H9 (cell line): Measurements from ENCODE around the gene MYO1D. TPM values are rescaled to one million over a fixed set of nuclear protein-coding genes. Genes with fewer than 3 reads are reported as not detected.
A peak's percentile ranks its signal among the peaks of the same experiment; 100 is the strongest.

ENCODE experiments used
- DNase-seq: peaks from one replicate; pipeline ENCODE4 v3.0.0-alpha.2; 2017
- H2AFZ ChIP-seq: one replicate; pipeline ENCODE4 v1.6.1; 2013; ENCODE audit warnings: mild to moderate bottlenecking, low read length, control low read depth, moderate library complexity
- H2AK5ac ChIP-seq: 2 replicates; pipeline ENCODE4 v1.6.1; 2013; ENCODE audit warnings: low read length, control low read depth, mixed read lengths; ENCODE audit not compliant: insufficient read length
- H2BK120ac ChIP-seq: one replicate; pipeline ENCODE4 v1.6.1; 2013; ENCODE audit warnings: low read depth, mild to moderate bottlenecking, low read length, control low read depth, inconsistent platforms; ENCODE audit not compliant: poor library complexity, severe bottlenecking
- H2BK12ac ChIP-seq: 2 replicates; pipeline ENCODE4 v1.6.1; 2013; ENCODE audit warnings: low read length, control low read depth, mixed read lengths, low read depth; ENCODE audit not compliant: insufficient read length
- H2BK15ac ChIP-seq: 2 replicates; pipeline ENCODE4 v1.6.1; 2013; ENCODE audit warnings: low read depth, low read length, control low read depth
- H2BK20ac ChIP-seq: one replicate; pipeline ENCODE4 v1.6.1; 2013; ENCODE audit warnings: low read depth, mild to moderate bottlenecking, low read length, control low read depth, inconsistent platforms; ENCODE audit not compliant: poor library complexity, severe bottlenecking
- H2BK5ac ChIP-seq: 2 replicates; pipeline ENCODE4 v1.6.1; 2013; ENCODE audit warnings: low read length, control low read depth, mixed read lengths; ENCODE audit not compliant: insufficient read length
- H3K14ac ChIP-seq: 2 replicates; pipeline ENCODE4 v1.6.1; 2013; ENCODE audit warnings: low read length, control low read depth; ENCODE audit not compliant: insufficient read depth
- H3K18ac ChIP-seq: 2 replicates; pipeline ENCODE4 v1.6.1; 2013; ENCODE audit warnings: low read depth, mild to moderate bottlenecking, mixed read lengths, low read length, control low read depth; ENCODE audit not compliant: insufficient read length
- H3K23ac ChIP-seq: 2 replicates; pipeline ENCODE4 v1.6.1; 2013; ENCODE audit warnings: low read length, control low read depth, mixed read lengths, low read depth; ENCODE audit not compliant: insufficient read length
- H3K23me2 ChIP-seq: 2 replicates; pipeline ENCODE4 v1.6.1; 2013; ENCODE audit warnings: low read depth, mild to moderate bottlenecking, mixed read lengths, low read length, control low read depth; ENCODE audit not compliant: insufficient read length, poor library complexity, severe bottlenecking
- H3K27ac ChIP-seq: 2 replicates; pipeline ENCODE4 v1.5.1; 2013; ENCODE audit warnings: low read length, control low read depth, mixed read lengths, low read depth; ENCODE audit not compliant: insufficient read length
- H3K27me3 ChIP-seq: 2 replicates; pipeline ENCODE4 v1.6.1; 2013; ENCODE audit warnings: low read length, control low read depth, inconsistent platforms; ENCODE audit not compliant: insufficient read depth
- H3K4ac ChIP-seq: 2 replicates; pipeline ENCODE4 v1.6.1; 2013; ENCODE audit warnings: low read depth, mild to moderate bottlenecking, control low read depth, inconsistent platforms, low read length, moderate library complexity
- H3K4me1 ChIP-seq: 2 replicates; pipeline ENCODE4 v1.6.1; 2013; ENCODE audit warnings: low read length, control low read depth, inconsistent platforms; ENCODE audit not compliant: insufficient read depth
- H3K4me2 ChIP-seq: 2 replicates; pipeline ENCODE4 v1.6.1; 2013; ENCODE audit warnings: low read length, control low read depth, mixed read lengths; ENCODE audit not compliant: insufficient read length, insufficient read depth
- H3K56ac ChIP-seq: 2 replicates; pipeline ENCODE4 v1.6.1; 2013; ENCODE audit warnings: low read depth, mild to moderate bottlenecking, mixed read lengths, low read length, control low read depth; ENCODE audit not compliant: insufficient read length
- H3K79me1 ChIP-seq: 2 replicates; pipeline ENCODE4 v1.6.1; 2013; ENCODE audit warnings: low read depth, mild to moderate bottlenecking, moderate library complexity, low read length, control low read depth, inconsistent platforms; ENCODE audit not compliant: insufficient read depth, poor library complexity, severe bottlenecking
- H3K79me2 ChIP-seq: 2 replicates; pipeline ENCODE4 v1.6.1; 2013; ENCODE audit warnings: low read length, control low read depth, inconsistent platforms; ENCODE audit not compliant: insufficient read depth
- H3K9ac ChIP-seq: 2 replicates; pipeline ENCODE4 v1.6.1; 2013; ENCODE audit warnings: low read length, control low read depth, mixed read lengths; ENCODE audit not compliant: insufficient read length; ENCODE audit errors: extremely low read depth
- H3K9me3 ChIP-seq: one replicate; pipeline ENCODE4 v1.6.1; 2013; ENCODE audit warnings: low read depth, low read length, inconsistent platforms; ENCODE audit not compliant: control insufficient read depth
- H3T11ph ChIP-seq: one replicate; pipeline ENCODE4 v1.6.1; 2013; ENCODE audit warnings: mild to moderate bottlenecking, low read length, control low read depth, inconsistent platforms
- H4K20me1 ChIP-seq: one replicate; pipeline ENCODE4 v1.6.1; 2013; ENCODE audit not compliant: control insufficient read depth, insufficient read length, insufficient read depth
- H4K5ac ChIP-seq: 2 replicates; pipeline ENCODE4 v1.6.1; 2013; ENCODE audit warnings: low read depth, mild to moderate bottlenecking, mixed read lengths, low read length, control low read depth; ENCODE audit not compliant: insufficient read length
- H4K8ac ChIP-seq: replicated peaks from 2 replicates; pipeline ENCODE4 v1.6.1; 2013; ENCODE audit warnings: low read length, control low read depth, mixed read lengths, low read depth; ENCODE audit not compliant: insufficient read length
- H4K91ac ChIP-seq: 2 replicates; pipeline ENCODE4 v1.6.1; 2013; ENCODE audit warnings: low read depth, mild to moderate bottlenecking, moderate library complexity, mixed read lengths, low read length, control low read depth; ENCODE audit not compliant: insufficient read length
- H3K27ac Mint-ChIP-seq, 3 experiments: 2 replicates in 2 of 3; 3 replicates in 1 of 3; pipeline ENCODE4 v1.8.0; 2020 to 2021; ENCODE audit warnings: mixed read lengths in 3 of 3, mild to moderate bottlenecking in 1 of 3, moderate library complexity in 1 of 3
- H3K27me3 Mint-ChIP-seq: 2 replicates; pipeline ENCODE4 v1.8.0; 2021; ENCODE audit warnings: low read depth, mild to moderate bottlenecking, moderate library complexity, mixed read lengths
- H3K36me3 Mint-ChIP-seq, 3 experiments: 2 replicates in 2 of 3; 3 replicates in 1 of 3; pipeline ENCODE4 v1.8.0; 2020 to 2021; ENCODE audit warnings: low read depth in 3 of 3, mixed read lengths in 3 of 3; ENCODE audit not compliant: insufficient read depth in 1 of 3
- H3K4me1 Mint-ChIP-seq, 2 experiments: 2 replicates each; pipeline ENCODE4 v1.8.0; 2020; ENCODE audit warnings: mixed read lengths in 2 of 2
- H3K4me3 Mint-ChIP-seq, 2 experiments: 2 replicates in 1 of 2; 3 replicates in 1 of 2; pipeline ENCODE4 v1.8.0; 2020 to 2021; ENCODE audit warnings: mild to moderate bottlenecking in 2 of 2, mixed read lengths in 2 of 2, moderate library complexity in 1 of 2
- H3K9me3 Mint-ChIP-seq, 2 experiments: 2 replicates in 1 of 2; 3 replicates in 1 of 2; pipeline ENCODE4 v1.8.0; 2020; ENCODE audit warnings: mild to moderate bottlenecking in 2 of 2, mixed read lengths in 2 of 2, moderate library complexity in 1 of 2
- WGBS: extraction: QIAGEN DNeasy Blood & Tissue Kit; methylation state at CpG from one replicate; pipeline ENCODE4 v1.1.7; 2013; ENCODE audit warnings: missing lambda C conversion rate, low lambda C conversion rate, mixed read lengths; ENCODE audit not compliant: insufficient read length; ENCODE audit errors: extremely low coverage; 5-methylcytosine and 5-hydroxymethylcytosine counted together
- total RNA-seq: library from RNA; stranded (reverse); gene quantifications from 2 replicates; pipeline ENCODE4 v1.2.1, GENCODE V29; 2021
- TF ChIP-seq, protein P1 (sequence below): fragments of 200-600 bp; sonication (generic); conservative IDR thresholded peaks from 3 replicates; pipeline ENCODE4 v1.8.0; 2021; ENCODE audit warnings: antibody characterized with exemption, mild to moderate bottlenecking

The MYO1D gene
- total RNA-seq, 1 experiment from 2014 or later, result 19.0 TPM

DNA sequence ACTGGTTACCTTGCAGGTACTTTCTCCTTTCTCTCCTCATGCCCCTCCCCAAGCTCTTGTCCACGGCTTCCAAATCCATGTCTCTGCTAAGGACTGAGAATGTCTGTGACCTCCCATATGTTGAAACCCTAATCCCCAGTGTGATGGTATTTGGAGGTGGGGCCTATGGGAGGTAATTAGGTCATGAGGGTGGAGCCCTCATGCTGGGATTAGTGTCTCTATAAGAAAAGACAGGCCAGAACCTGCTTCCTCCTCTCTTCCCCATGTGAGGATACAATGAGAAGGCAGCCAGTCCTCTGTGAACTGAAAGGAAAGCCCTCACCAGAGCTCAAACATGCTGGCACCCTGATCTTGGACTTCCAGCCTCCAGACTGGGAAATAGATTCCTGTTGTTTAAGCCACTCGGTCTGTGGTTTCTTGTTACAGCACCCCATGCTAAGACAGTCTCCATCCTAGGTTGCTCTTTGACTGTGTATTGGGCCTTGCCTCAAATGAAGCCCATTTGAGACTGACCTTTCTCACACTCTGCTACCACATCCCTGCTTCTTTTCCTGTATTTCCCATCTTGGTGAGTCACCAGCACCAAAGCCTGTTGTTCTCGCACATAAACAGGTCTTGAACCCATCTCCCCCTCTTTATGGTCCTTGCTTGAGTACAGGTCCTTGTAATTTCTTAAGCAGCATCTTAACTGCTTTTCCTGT lies 255.2 kb downstream of the MYO1D start:
- Histone ChIP-seq H2BK120ac (no peak overlapping the region), H2AFZ (no peak overlapping the region), H3K56ac (no peak overlapping the region), H3K18ac (peak overlapping the region; percentile 48), H2BK20ac (no peak overlapping the region), H3K27ac (no peak overlapping the region), H3K23ac (no peak overlapping the region), H2AK5ac (no peak overlapping the region), H3K27me3 (no peaks in the 10 kb centered on the region), H3K9me3 (no peaks in the 10 kb centered on the region), H4K20me1 (no peaks in the 10 kb centered on the region), H3T11ph (no peak overlapping the region), H3K23me2 (no peaks in the 10 kb centered on the region), H4K5ac (no peak overlapping the region), H3K14ac (no peak overlapping the region), H3K4me2 (no peak overlapping the region), H3K79me1 (no peaks in the 10 kb centered on the region), H2BK15ac (no peak overlapping the region), H4K8ac (no peak overlapping the region), H3K9ac (no peak overlapping the region), H3K4me1 (peaks cover 6% of the 10 kb centered on the region; the same call in 1 of the 2 replicates), H4K91ac (no peak overlapping the region), H2BK12ac (no peak overlapping the region), H2BK5ac (no peak overlapping the region), H3K4ac (no peak overlapping the region), H3K79me2 (no peaks in the 10 kb centered on the region)
- H3K9me3 Mint-ChIP-seq, result no peaks in the 10 kb centered on the region; a peak in 1 of 5 replicates
- H3K27ac Mint-ChIP-seq, result no peak overlapping the region
- WGBS, result no CpG with 5 or more reads among the region's 3 CpGs
- peaks cover 17 to 31% of the 10 kb centered on the region in 2 experiments for H3K4me1 Mint-ChIP-seq
- H3K4me3 Mint-ChIP-seq, result no peak overlapping the region
- peak; percentile 79 for DNase-seq
- H3K36me3 Mint-ChIP-seq, result no peaks in the 10 kb centered on the region
- TF ChIP-seq, protein P1, sequence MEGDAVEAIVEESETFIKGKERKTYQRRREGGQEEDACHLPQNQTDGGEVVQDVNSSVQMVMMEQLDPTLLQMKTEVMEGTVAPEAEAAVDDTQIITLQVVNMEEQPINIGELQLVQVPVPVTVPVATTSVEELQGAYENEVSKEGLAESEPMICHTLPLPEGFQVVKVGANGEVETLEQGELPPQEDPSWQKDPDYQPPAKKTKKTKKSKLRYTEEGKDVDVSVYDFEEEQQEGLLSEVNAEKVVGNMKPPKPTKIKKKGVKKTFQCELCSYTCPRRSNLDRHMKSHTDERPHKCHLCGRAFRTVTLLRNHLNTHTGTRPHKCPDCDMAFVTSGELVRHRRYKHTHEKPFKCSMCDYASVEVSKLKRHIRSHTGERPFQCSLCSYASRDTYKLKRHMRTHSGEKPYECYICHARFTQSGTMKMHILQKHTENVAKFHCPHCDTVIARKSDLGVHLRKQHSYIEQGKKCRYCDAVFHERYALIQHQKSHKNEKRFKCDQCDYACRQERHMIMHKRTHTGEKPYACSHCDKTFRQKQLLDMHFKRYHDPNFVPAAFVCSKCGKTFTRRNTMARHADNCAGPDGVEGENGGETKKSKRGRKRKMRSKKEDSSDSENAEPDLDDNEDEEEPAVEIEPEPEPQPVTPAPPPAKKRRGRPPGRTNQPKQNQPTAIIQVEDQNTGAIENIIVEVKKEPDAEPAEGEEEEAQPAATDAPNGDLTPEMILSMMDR, result no peak
- no peaks in the 10 kb centered on the region; the same call in 1 of the 2 replicates for H3K27me3 Mint-ChIP-seq
